Measurements from ENCODE around the gene PDE4B. TPM values are rescaled to one million over a fixed set of nuclear protein-coding genes. Genes with fewer than 3 reads are reported as not detected.

Gene PDE4B
- total RNA-seq, 1 donor from 2014 or later: 7.2 TPM

DNA sequence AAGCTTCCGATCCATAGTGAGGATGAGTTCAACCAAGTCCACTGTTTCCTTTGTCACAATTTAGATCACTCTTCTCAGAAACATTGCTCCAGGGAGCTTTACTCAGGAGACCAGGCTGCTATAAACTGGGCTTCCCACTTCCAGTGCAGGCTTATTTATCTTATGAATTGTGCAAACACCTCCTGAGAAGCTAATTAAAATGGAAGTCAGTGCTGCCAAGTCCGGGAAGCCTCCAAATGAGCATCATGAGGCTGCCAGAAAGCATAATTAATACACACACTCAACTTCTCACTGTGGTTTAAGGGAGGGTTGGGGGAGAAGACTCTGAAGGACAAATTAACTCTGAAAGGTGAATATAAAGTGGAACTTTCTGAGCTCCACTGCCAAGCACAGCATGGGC lies 596.2 kb downstream of the PDE4B start:
- TF ChIP-seq, protein P1, sequence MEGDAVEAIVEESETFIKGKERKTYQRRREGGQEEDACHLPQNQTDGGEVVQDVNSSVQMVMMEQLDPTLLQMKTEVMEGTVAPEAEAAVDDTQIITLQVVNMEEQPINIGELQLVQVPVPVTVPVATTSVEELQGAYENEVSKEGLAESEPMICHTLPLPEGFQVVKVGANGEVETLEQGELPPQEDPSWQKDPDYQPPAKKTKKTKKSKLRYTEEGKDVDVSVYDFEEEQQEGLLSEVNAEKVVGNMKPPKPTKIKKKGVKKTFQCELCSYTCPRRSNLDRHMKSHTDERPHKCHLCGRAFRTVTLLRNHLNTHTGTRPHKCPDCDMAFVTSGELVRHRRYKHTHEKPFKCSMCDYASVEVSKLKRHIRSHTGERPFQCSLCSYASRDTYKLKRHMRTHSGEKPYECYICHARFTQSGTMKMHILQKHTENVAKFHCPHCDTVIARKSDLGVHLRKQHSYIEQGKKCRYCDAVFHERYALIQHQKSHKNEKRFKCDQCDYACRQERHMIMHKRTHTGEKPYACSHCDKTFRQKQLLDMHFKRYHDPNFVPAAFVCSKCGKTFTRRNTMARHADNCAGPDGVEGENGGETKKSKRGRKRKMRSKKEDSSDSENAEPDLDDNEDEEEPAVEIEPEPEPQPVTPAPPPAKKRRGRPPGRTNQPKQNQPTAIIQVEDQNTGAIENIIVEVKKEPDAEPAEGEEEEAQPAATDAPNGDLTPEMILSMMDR (IDR thresholded peaks at IDR 0.05; ENCODE audit: partially characterized antibody, unreplicated experiment): no peak
- DNase-seq: no peak
- H3K27me3 Mint-ChIP-seq (ENCODE audit: unreplicated experiment): no peaks in the 10 kb centered on the region
- H3K4me3 Mint-ChIP-seq (ENCODE audit: unreplicated experiment): no peak overlapping the region
- peaks cover 2% of the 10 kb centered on the region for H3K9me3 Mint-ChIP-seq (ENCODE audit: unreplicated experiment)
- H3K27ac Mint-ChIP-seq (ENCODE audit: unreplicated experiment): no peak overlapping the region
- H3K36me3 Mint-ChIP-seq (ENCODE audit: unreplicated experiment): peaks cover 18% of the 10 kb centered on the region
- H3K4me1 Mint-ChIP-seq (ENCODE audit: low read depth, unreplicated experiment): no peaks in the 10 kb centered on the region

DNA sequence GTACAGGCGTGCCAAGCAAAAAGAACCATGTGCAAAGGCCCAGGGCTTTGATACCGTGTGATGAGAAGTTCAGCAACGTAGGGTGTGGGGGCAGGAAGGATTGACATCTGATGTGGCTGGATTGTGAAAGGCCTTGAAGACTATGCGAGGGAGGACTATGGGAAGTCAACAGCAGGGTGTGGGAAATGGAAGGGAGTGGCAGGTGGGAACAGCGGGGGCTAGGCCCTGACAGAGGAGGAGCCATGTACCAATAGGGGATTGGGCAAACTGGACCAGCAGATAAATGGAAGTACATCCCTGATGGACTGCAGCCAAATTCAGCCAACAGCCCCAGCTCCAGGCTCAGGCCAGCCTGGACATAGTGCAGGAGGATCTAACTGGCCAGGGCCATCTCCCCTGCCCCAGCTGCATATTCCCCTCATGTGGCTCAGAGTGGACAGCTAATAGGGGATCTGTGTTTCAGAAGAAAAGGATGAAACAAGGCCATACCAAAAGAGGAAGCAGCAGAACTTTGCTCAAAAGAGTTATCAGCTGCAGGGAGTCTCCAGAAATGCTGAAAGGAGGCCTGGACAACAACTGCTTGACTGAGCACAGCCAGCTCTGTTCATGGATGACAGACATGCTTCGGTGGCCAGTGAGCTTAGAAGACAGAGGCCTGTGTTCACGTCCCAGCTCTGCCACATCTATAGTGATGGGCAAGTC lies 601.0 kb downstream of the PDE4B start:
- H3K27me3 Mint-ChIP-seq (ENCODE audit: unreplicated experiment): no peaks in the 10 kb centered on the region
- no peak overlapping the region for H3K27ac Mint-ChIP-seq (ENCODE audit: unreplicated experiment)
- no peaks in the 10 kb centered on the region for H3K9me3 Mint-ChIP-seq (ENCODE audit: unreplicated experiment)
- DNase-seq: no peak
- peaks cover 5% of the 10 kb centered on the region for H3K36me3 Mint-ChIP-seq (ENCODE audit: unreplicated experiment)
- TF ChIP-seq, protein P1 (IDR thresholded peaks at IDR 0.05; ENCODE audit: partially characterized antibody, unreplicated experiment): no peak
- no peaks in the 10 kb centered on the region for H3K4me1 Mint-ChIP-seq (ENCODE audit: low read depth, unreplicated experiment)
- no peak overlapping the region for H3K4me3 Mint-ChIP-seq (ENCODE audit: unreplicated experiment)

DNA sequence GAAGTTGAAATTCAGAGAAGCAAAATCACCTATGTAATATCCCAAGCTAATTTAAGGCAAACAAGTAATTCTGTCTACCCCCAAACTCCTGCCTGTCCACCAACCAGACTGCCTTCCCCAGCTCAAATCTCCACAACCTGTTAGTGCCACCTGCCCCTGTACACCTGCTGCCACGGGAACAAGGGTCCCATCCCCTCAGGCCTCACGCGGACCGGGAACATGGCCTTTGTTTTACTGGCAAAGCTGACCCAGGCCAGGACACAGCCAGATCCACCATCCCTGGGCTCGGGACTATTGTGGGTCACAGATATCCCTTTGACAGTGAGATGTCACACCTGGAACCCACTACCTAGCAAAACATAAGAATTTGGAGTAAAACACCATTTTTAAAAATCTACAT lies 601.9 kb downstream of the PDE4B start:
- Mint-ChIP-seq H3K36me3 (ENCODE audit: unreplicated experiment) (peaks cover 2% of the 10 kb centered on the region), H3K27me3 (ENCODE audit: unreplicated experiment) (no peaks in the 10 kb centered on the region), H3K27ac (ENCODE audit: unreplicated experiment) (no peak overlapping the region), H3K4me3 (ENCODE audit: unreplicated experiment) (no peak overlapping the region), H3K4me1 (ENCODE audit: low read depth, unreplicated experiment) (no peaks in the 10 kb centered on the region), H3K9me3 (ENCODE audit: unreplicated experiment) (no peaks in the 10 kb centered on the region)
- TF ChIP-seq, protein P1 (IDR thresholded peaks at IDR 0.05; ENCODE audit: partially characterized antibody, unreplicated experiment): no peak
- no peak for DNase-seq

DNA sequence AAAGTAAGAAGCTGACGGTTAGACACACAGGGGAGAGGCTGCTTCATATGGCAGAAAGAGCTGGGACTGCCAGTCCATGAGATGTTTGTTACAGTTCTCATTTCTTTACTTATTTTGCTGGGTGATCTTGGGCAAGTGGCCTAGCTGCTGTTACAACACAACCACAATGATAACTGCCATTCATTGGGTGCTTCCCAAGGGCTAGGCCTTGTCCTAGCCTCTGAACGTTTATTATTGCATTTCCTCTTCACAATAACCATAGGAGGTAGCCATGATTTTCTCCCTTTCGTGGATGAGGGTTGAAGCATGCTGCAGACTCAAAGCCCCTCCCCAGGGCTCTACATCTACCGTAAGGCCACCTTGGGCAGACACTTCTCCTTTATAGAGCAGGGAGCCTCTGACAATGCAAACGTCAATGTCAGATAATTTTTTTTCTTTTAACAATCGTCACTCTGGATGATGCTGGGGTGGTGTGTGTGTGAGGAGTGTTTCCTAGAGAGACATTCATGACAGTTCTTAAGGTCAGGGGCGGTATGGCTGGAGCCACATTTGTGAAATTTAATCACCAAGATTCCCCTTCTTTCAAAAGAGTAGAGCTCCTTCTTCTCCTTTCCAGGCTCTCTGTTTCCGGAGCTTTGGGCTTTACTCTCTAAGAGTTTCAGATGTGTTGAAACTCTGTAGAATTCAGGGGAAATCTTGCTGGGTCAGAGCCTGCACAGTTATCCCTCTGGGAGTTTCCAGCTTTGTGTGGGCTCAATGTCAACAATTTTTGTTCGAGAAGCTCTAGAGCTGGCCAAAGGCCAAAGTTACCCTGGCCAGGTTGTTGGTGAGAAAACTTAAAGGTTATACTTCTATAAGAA lies 602.7 kb downstream of the PDE4B start:
- TF ChIP-seq, protein P1 (IDR thresholded peaks at IDR 0.05; ENCODE audit: partially characterized antibody, unreplicated experiment): no peak
- Mint-ChIP-seq H3K9me3 (ENCODE audit: unreplicated experiment) (no peaks in the 10 kb centered on the region), H3K36me3 (ENCODE audit: unreplicated experiment) (no peaks in the 10 kb centered on the region), H3K27ac (ENCODE audit: unreplicated experiment) (no peak overlapping the region), H3K4me1 (ENCODE audit: low read depth, unreplicated experiment) (no peaks in the 10 kb centered on the region), H3K4me3 (ENCODE audit: unreplicated experiment) (no peak overlapping the region), H3K27me3 (ENCODE audit: unreplicated experiment) (no peaks in the 10 kb centered on the region)
- DNase-seq: no peak

All from glutamatergic neuron (in vitro differentiated cells).